GM03348 (cell line): ENCODE results near the gene PLXNA2.

Experiments used
- DNase-seq: peaks from one replicate; pipeline ENCODE4 v3.0.0; 2012; ENCODE audit warnings: low spot score

Gene PLXNA2

DNA sequence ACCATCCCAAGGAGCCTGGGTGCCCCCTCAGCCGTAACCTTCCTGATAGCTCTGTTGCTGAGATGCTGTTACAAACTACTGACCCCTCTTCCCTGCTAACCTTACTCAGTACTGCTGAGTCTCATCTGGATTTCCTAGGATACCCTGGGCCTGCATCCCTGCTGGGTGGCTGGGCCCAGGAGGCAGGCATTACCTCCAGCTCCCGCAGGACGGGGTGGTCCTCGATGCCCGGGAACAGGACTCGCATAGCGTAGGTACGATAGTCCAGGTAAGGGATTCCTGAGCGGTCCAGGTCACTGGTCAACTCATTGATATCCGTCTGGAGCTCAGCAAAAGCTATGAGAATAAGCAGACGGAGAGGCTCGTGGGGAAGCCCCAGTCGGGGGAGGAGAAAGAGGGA is 201.3 kb downstream of the PLXNA2 start:
- DNase-seq = no peak

DNA sequence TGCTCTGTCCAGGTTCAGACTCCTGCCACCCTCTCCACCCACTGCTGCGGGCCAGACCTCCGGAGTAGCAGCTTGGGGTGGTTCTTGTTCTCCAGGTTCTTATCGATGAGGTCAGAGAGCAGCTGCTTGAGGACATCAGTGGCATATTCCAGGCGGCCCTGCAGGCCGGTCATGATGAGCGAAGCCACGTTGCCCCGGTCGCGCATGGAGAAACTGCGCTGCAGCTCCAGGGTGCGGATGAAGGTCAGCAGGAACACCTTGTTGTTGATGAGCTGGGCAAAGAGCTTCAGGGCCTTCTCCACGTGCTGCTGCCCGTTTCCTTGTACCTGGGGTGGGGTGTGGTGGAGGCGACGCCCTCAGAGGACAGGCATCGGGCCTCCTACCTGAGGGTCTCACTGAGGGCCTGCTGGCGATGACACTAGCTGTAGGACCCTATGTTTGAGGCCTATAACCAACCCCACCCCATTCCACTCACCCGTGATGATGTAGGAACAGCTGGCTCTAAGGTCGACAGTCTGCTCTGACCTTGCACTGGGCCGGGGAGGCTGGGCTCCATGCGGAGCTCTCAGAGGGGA is 202.1 kb downstream of the PLXNA2 start:
- DNase-seq = no peak

DNA sequence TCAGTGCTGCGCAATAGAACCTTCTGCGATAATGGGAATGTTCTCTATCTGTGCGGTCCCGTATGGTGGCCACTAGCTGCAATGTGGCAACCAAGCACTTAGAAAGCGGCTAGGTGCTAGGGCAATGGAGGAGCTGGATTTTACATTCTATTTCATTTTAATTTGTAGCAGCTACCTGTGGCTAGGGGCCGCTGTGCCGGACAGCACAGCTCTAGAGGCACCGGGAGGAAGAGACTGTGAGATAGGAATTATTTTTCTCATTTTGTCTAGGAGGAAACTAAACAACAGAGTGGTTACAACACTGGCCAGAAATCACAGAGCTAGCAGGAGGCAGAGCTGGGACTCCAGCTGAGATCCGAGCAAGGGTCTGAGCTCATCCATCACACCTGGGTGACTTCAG is 202.7 kb downstream of the PLXNA2 start:
- no peak for DNase-seq

DNA sequence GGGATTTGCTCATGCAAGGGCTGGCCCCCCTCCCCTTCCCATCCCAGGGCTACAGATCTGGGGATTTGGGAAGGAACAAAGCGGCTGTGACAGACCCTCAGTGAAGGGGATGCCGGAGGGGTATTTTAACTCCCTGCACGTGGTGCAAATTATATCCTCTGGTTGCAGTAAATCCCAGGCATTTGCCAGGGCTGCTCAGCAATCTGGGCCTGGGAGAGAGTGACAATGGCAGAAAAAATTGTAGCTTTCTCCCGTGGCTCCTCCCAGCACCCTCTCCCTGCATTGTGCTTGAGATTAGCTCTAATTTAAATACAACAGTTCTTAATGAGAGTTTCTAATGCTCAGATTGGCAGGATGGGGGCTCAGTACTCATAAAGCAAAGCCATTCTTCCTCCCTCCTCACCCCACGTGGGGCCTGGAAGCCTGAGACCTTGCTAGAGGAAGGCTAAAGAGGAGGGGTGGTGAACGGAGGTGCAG is 203.3 kb downstream of the PLXNA2 start:
- no peak for DNase-seq

DNA sequence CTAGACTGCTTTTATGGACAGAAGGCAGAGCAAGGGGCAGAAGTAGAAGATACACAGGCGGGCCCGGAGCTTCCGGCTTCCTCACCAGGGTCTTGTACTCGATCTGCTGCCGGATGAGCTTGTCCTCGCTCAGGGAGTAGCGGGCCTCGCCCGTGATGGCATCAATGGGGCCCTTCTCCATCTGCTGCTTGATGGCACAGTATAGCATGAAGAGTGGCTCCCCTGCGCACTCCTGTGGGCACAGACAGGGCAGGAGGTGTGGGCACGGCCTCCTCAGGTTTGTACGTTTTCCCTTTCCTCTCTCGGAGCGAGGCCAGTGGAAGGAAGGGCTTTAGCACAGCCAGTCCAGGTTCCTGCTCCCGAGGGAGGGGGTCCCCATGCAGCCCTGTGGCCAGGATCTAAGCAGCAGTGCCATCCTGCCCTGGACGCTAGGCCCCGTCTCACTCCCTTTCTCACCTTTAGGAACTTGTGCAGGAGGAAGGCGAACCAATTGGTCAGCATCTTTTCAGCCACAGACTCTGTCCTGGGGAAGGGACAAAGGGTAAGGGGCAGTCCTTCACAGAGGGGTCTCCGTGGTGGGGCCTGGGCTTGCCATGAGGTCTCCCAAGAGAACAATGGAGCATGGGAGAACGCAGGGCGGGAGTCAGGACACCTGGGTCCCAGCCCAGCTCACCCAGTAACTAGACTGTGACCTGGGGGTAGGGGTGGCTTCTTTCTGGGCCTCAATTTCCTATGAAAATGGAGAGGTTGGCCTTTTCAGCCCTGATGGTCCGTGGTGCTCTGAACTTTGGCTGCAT is 204.4 kb downstream of the PLXNA2 start:
- no peak for DNase-seq

DNA sequence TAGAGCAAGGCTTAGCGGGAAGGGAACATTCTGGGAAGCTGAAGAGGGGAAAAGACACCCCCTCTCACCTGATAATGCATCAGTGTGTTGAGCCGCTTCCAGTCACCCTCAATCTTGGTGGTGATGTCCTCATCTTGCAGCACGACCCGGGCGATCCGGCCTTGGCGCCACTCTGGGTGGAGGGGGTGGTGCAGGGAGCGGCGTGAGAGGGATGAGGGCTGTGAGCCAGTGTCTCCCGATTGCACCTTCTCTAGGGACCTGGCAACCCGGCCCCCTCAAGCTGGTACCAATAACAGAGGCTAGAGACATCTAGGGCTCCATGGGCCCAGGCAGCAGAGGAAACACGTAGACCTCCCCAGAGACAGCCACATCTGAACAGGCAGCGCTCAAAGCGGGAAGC is 205.9 kb downstream of the PLXNA2 start:
- DNase-seq = no peak

DNA sequence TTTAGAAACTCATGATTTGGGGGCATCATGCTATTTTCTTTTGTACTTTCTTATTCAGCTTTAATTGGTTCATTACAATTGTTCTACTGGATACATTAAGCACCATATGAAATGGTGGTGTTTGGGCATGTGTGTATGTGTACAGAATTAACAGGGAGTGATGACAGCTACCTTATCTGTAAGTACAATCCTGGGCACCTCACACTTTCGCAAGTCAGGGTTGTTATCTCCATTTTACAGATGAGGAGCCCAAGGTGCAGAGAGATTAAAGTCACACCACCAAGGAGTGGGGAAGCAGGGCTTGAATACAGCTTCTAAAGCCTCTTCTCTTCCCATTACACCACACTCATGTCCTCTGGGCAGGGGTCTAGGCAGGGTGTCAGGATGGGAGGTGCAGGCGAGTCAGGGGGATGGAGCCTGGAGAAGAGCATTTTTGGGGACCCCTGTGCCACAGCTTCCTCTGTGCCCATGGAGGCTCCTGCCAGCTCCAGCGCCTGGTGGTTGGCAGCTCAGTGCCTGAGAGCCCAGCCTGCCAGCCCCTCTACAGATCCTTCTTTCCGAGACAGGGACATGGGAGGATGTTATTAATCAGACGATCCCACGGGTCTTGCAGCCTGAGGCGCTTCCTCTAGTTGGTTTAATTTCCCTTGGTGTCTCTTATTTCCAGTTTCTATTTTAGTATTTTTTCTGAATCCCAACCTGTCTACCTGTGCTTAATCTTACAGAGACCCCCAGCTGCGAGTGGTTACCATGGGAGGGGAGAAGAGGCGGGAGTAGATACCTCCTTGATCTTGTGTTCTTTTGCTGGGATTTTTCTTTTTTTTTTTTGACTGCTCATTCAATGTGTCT is 207.0 kb downstream of the PLXNA2 start:
- no peak for DNase-seq

DNA sequence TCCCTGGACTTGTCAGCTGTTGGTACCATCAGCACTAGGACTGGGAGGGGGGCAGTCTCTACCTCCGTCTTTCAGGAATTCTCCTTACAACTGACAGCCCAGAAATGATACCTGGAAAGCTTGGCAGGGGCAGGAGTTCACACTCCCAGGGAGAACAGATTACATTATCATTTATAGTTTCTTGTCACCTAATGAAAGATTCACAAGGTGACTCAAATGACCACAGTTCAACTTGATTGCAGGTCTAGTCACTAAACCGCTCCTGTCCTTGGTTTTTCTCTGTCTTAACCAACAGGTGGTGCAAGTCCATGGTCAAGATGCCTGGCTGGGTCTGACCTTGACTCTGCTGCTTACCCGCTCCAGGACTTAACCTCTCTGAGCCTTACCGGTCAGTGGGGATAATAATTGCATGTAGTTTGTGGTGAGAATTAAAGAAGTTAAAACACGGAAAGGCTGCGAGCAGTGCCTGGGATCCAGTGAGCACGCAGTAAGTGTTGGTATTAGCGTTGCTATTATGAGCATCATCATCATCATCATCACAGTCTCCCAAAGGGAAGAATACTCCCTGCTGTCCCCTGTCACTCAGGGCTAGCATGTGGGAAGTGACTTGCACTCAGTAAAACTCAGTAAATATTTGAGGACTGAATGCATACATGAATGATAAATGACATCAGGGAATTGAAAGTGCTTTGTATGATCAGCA is 207.9 kb downstream of the PLXNA2 start:
- DNase-seq = no peak

DNA sequence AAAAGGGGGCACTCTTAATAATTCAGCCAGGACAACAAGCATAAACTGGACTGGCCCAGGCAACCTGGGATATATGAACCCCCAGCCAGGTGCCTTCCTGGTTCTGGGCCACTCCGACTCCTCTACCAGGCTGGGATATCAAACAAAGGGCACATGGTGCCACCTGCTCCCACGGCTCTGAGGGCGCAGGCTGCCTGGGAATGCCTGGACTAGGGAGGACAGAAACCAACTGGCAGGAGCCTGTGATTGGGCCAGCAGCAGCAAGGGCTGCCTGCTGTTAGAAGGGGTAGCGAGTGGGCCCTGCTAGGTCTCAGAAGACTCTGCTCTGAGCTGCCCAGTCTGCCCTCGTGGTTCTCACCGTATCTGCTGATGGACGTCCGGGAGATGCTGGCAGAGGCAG is 210.0 kb downstream of the PLXNA2 start:
- no peak for DNase-seq

DNA sequence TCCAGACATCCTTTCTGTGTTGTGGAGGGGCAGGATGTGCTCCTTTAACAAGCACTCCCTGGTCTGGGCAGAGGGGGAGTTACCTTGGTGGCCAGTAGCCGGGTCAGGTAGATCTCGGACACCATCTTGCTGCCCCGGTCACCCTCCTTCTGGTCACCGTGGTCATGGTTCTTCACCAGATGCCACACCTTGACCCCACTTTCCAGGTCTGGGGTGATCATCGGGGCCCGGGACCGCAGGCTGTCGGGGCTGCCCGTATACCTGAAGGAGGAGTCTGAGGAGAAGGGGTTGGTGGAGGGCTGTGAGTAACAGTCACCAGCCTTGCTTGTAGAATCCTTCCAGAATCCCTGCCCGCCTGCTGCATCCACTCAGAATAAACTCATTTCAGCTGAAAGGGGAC is 210.9 kb downstream of the PLXNA2 start:
- DNase-seq = no peak

DNA sequence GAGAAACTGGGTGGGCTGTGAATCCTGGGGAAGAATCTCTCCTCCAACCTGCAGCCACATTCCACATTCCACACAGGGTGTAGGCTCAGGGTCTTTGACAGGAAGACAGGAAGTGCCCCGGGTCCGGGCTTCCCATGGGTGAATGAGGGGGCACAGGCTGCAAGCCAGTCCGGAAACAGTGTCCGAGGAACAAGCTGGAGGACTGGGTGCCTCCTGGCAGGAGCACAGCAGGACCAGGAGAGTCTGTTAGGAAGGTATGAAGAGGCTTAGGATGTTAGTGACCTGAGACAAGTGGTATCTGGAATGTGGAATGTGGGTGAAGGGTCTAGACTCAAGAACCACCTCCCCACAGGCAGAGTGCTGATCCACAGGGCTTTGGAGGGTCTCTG is 212.3 kb downstream of the PLXNA2 start:
- DNase-seq = no peak

DNA sequence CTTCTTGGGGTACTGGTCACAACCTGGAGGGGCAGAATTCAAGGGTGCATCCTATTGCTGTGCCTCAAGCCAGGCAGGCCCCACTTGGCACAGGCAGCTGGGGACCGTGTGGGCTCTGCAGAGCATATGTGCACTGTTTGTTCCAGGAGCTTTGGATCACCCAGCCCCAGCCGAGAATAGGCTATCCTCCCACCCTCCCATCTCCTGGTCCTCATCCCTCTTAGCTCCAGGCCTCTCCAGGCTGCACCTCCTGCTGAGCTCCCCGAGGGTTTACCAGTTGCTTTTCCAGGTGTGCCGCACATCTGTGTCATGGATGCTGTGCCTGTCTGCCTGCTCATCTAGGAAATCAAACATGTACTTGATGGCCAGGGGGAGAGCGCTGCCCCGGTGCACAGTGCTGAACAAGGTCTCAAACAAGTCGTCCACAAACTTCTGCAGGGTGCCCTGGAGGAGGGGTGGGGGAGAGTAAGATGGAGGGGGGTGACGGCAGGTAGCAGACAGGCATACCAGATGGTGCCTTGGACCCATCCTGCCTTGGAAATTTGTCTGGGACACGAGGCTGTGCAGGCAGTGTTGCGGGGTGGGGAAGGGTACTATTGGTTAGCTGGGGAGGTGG is 212.8 kb downstream of the PLXNA2 start:
- DNase-seq = no peak

DNA sequence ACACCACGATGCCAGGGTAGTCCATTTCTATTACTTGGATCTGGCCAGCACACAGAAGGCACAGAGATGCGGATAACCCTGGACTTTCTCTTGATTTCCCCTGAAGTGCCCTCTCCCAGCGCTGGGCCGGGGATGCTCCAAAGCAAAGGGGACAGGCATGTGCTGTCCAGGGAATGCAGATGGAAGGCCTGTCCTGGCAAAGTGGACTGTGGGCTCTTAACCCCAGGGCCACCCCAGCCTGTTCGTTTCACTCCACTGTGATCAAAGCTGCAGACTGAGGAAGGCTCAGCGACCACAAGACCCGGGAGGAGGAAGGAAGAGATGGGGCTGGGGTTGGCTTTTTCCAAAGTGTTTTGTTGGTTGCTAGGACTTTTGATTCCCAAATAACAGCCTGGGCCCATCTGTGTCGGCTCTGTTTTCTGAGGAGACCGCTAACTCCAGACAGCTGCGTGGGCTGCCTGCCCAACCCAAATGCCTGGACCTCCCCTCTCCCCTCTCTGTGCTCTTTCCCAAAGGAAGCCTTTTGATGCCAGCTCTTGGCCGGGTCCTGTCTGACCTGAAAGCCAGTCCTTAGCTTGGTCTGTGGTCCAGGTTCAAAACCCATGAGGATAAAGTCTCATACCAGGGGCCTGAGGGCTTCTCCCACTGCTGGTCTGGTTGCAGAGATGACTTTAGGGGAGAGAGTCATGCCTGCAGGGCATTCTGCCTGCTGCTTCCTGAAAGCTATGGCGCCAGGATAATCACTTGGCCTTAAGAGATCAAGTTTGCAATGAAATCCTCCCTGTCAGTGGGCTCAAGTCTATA is 213.7 kb downstream of the PLXNA2 start:
- DNase-seq = peak; percentile 66

DNA sequence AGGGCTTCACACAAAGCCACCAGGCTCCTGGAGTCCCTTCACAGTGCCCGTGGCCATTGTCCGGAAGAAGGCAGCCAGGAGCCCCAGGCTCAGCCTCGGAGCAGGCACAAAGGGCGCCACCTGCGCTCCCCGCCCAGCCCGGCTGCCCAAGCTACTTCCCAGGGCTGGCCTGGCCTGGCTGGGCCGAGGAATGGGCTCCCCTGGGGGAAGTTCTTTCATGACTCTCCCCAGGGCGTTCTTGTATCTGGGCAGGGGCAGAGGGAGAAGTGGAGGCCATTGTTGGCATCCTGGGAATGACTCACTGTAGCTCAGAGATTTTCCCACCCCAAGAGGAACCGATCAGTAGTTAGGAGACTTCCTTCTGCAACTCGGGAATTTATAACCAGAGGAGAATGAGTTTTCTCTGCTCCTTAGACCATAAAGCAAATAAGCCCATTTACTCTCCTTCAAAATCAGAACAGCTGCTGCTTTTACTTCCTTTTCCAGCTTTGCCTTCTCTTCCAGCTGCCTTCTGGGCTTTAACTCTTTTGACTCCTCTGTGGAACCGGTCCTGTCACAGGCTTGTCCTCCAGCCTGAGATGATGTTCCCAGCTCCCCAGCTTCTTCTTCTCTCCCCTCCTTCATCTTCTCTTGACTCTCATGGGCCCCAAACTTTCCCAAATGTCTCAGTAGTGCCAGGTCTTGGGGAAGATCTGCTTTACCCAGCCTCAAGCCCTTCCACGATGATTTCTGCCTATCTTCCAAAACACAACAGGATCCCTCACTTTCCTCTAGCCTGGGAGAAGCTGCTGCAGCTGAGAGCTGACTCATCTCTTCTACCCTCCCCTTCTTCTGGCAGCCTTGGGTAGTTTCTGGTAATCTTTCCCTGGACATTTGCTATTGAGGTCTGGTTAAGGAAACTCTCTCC is 214.6 kb downstream of the PLXNA2 start:
- DNase-seq = peak; percentile 88

DNA sequence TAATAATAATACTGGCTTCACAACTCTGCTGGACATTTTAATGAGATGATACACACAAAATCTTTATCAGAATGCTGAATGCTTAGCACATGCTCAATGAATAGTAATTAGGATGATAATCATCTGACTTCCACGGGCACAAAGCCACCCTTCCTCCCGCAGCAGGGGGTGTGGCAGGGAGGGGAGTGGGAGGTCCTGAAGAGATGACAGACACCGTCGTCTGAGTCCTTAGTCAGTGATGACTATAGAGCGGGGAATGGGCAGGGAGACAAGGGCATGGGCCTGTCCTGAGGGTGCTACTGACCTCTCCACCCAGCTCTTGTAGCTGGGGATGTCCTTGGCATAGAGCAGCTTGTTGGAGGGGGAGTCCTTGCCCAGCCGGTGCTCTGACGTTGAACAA is 215.7 kb downstream of the PLXNA2 start:
- no peak for DNase-seq

DNA sequence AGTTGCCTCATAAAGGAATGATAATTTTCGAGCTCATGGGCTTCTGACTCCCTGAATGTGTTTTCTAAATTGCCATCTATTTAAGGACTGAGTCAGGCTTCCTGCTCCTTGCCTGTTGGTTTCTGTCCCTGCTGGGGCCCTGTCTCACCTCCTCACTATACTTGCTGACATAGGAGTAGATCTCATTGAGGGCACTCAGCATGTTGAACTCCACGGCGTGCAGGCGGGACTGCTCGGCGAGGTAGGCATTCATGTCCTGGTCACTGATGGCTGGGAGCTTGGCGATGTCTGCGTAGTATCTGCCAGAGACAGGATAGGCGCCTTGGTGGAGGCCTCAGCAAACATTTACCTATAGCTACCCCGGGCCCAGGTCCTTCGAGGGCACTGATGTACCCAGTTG is 216.3 kb downstream of the PLXNA2 start:
- DNase-seq = no peak

DNA sequence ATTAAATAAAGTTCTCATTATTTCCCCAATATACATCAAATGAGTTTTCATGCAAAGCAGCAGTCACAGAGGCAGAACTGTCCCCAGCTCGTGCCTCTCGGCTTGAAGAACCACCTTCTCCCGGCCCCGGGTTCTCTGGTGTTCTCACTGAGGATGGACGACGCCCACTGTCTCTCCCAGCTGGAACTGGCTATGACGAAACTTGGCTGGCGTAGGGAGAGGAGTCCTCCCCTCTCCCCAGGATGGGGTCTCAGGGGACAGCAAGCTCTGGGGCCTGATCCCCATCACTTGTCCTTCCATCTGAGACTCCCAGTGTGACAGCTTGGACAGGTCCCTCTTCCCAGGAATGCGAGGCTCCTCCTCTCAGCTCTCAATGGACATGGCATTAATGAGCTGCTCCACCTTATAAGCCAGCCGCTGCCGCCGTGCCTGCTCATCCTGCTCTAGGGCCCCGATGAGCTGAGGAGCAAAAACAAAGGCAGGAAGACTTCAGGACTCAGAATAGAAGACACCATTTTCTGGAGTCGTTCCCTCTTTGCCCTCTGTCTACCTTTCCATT is 217.2 kb downstream of the PLXNA2 start:
- no peak for DNase-seq

DNA sequence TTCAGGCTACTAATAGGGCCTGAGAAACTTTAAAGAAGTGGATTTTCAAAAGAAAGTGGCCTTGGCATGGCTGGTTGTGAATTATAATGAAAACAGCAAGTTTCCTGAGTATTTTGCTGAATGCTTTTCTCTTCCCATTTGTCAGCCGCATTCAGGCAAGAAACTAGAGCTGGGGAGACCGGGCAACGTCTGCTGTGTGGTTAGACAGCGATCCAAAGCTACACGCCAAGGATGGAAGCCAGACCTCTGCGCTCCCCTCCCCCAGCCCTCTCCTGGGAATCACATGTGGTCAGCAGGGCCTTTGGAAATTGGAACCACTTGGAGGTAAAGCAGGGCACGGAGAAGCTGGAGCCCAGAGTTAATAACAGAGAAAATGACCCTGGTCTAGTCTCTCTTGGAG is 219.2 kb downstream of the PLXNA2 start:
- peak; percentile 81 for DNase-seq

DNA sequence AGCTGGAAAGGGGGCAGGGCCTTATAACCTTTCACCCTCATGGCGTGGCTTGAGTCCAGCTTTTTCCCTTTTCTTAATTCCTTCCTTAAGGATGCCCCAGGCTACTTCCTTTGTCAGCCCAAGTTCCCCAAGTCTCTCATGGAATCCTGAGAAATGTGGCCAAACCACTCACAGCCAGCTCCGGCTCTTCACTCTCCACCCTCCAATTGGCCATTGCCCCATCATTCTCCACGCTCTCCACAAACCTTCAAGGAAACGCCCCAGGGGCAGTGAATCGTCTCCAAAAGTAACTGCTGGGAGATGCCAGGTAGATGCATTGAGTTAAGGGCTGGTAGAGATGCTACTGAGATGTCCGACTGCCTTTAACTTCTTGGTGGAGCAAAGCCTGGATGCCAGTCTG is 219.8 kb downstream of the PLXNA2 start:
- no peak for DNase-seq

DNA sequence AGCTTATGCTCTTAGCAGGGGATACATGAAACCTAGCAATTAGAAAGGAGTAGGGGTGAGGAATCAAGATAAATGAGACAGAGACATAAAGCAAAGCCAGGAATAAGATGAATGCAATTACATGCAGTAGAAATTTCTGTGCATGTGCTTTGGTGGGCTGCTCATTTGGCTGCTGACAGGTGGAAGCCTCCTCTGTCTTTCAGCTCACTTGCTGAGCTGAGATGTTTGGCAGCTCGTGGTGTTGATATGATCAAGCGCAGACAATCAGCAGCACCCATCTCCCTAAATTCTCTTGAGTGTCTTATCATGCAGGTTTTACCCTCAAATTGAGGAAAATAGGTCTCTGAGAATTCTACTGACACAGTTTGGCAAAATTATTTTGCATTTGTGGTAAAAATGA is 224.9 kb downstream of the PLXNA2 start:
- DNase-seq = no peak
